Stimulated activated CD4-positive, alpha-beta T cell treated with anti-CD3 and anti-CD28 coated beads, Interleukin-12 subunit alpha, Interleukin-12 subunit beta, amount 100 ng/mL, for 4 hours (primary cell): ENCODE data around the gene POTED.
"Not testable (repeated sequence)": the region's sequence is repeated elsewhere in the genome, so short reads cannot be mapped to it uniquely, and the experiment has no call there.

Experiments used
- DNase-seq: peaks from one replicate; pipeline ENCODE4 v3.0.0-alpha.2; 2020

The POTED gene

GRCh38 chr21:13609477-13609876 is at the start of gene POTED:
Gene POTED (plus strand): TSS chr21:13609777. CDS start chr21:13610229, 452 bp downstream.
- not testable (repeated sequence) for DNase-seq

GRCh38 chr21:13650101-13650500 is 40.5 kb downstream of the POTED start:
- DNase-seq = not testable (repeated sequence)

GRCh38 chr21:13651746-13652145 is 42.2 kb downstream of the POTED start:
- not testable (repeated sequence) for DNase-seq
